Choroid plexus epithelial cell (primary cell): ENCODE measurements around the gene PRELID1.

ENCODE experiments used
- DNase-seq: peaks from one replicate; pipeline ENCODE4 v3.0.0-alpha.2; 2010; ENCODE audit warnings: low read depth
- H3K4me3 ChIP-seq: 2 replicates; pipeline ENCODE4 v1.5.1; 2011; ENCODE audit warnings: low read depth, mild to moderate bottlenecking, control low read depth, low read length, moderate library complexity
- TF ChIP-seq, protein P1 (sequence below): conservative IDR thresholded peaks from 2 replicates; pipeline ENCODE4 v1.5.1; 2011; ENCODE audit warnings: low read depth, mild to moderate bottlenecking, control low read depth, inconsistent platforms, low read length, moderate library complexity

The PRELID1 gene

DNA sequence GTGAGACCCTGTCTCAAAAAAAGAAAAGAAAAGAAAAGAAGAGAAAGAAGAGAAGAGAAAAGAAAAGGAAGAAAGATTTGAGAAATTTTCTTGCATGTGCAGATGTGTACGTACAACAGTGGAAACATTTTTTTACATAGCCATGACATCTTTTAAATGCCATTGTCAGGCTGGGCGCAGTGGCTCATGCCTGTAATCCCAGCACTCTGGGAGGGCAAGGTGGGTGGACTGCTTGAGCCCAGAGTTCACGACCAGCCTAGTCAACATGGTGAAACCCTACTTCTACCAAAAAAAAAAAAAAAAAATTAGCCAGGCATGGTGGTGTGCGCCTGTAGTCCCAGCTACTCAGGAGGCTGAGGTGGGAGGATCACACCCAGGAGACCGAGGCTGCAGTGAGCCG, 41.3 kb downstream of the PRELID1 start:
- H3K4me3 ChIP-seq, result no peak overlapping the region
- no peak for DNase-seq
- TF ChIP-seq, protein P1, sequence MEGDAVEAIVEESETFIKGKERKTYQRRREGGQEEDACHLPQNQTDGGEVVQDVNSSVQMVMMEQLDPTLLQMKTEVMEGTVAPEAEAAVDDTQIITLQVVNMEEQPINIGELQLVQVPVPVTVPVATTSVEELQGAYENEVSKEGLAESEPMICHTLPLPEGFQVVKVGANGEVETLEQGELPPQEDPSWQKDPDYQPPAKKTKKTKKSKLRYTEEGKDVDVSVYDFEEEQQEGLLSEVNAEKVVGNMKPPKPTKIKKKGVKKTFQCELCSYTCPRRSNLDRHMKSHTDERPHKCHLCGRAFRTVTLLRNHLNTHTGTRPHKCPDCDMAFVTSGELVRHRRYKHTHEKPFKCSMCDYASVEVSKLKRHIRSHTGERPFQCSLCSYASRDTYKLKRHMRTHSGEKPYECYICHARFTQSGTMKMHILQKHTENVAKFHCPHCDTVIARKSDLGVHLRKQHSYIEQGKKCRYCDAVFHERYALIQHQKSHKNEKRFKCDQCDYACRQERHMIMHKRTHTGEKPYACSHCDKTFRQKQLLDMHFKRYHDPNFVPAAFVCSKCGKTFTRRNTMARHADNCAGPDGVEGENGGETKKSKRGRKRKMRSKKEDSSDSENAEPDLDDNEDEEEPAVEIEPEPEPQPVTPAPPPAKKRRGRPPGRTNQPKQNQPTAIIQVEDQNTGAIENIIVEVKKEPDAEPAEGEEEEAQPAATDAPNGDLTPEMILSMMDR, result no peak

DNA sequence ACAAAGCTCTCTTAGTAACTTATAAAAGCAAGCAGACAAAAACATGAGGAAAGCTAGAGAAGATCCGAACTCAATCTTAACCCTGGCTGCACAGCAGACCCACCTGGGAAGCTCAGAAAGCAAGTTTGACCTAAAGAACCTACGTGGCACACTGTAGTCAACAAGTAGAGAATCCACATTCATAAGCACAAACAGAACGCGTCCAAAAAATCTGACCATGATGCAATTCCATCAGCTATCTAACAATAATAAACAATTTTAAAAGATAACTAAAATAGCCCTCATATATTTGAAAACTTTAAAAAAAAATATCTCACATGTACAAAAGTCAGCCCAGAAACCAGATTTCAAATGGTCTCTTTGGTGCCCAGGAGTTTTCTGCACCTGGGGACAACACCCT, 43.2 kb downstream of the PRELID1 start:
- H3K4me3 ChIP-seq, result no peak overlapping the region
- TF ChIP-seq, protein P1, result no peak
- peak; percentile 42 for DNase-seq

DNA sequence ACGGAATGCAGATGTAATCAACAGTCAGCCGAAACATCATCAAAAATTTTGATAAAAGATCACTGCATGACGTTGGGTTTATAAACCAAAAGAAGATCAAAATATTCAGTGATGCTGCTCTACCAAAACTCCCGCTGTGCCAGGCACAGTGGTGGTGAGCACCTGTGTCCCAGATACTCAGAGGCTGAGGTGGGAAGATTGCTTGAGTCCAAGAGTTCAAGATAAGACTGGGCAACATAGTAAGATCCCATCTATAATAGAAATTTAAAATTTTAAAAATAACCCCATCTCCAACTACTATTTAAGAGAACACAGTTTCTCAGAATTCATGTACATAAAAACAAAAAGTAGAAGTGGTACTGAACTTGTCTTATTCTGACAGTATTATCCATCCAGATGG, 44.1 kb downstream of the PRELID1 start:
- TF ChIP-seq, protein P1, result no peak
- no peak for DNase-seq
- H3K4me3 ChIP-seq, result no peak overlapping the region

DNA sequence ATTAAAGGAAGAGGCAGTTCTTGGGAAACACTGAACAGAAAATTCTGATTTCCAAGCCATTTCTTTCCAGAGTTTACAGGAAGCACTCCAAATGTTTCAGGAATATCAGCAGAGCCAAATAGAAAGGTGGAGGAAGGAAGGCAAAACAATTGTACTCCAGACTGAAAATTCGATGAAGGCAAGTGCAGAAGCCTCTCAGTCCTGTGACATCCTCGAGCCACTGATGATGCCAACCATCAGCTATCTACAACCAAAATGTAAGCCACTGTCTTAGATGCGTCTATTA, 45.7 kb downstream of the PRELID1 start:
- no peak for DNase-seq
- no peak overlapping the region for H3K4me3 ChIP-seq
- TF ChIP-seq, protein P1, result no peak

DNA sequence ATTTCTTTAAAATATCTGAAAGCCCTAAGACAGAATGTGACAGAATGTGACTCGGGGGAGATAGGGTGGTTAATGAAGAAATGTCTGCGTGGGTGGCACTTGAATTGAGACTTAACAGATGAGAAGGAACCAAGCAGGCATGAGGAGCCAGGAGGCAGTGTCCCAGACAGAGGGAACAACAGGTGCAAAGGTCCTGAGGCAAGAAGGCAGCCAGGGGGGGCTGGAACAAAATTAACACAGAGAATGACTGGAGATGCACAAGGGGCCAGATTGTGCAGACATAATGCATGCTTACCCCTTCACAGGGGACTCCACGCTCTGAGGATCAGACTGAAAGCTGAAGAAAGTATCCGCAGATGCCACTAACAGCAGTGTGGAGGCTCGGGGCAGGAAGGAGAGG, 46.2 kb downstream of the PRELID1 start:
- no peak for DNase-seq
- TF ChIP-seq, protein P1, result no peak
- no peak overlapping the region for H3K4me3 ChIP-seq

DNA sequence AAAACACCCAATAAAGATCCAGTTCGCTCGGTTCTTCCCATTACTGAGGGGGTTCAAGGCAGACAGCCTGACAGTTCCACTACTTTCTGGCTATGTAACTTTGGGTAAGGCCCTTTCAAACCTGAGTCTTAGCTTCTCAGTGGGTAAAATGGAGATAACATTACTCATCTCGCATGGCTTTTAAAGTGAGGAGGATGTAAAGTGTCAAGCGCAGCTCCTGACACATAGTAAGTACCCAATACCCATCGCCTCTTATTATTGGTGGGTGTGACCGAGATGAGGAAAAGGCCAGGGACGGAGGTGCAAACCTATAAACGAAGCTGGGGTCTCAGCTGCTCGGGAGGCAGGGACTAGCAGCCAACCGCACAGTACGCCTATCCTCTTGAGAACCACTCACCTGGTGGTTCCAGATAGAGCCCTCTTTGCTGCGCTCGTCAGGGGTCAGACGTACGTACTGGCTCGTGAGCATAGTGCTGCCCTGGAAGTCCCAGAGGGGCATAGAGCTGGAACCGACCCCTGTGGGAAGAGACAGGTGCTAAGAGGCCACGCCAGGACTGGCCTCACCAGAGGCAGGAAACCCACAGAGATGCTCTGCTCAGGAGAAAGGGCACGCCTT, 47.3 kb downstream of the PRELID1 start:
- TF ChIP-seq, protein P1, result no peak
- DNase-seq, result no peak
- peak overlapping the region; percentile 96 for H3K4me3 ChIP-seq
